ENCODE measurements around the gene TFAP2A. TPM values are rescaled to one million over a fixed set of nuclear protein-coding genes. Genes with fewer than 3 reads are reported as not detected.

The TFAP2A gene
- polyA plus RNA-seq, 1 donor (not counting 4 experiments of a cell fraction or from before 2014, with no cell fraction given): 30.2 TPM

- peaks cover 0 to 11% of the 10 kb centered on the region in 2 experiments for H3K36me3 ChIP-seq (ENCODE audit: control insufficient read depth in 2 of 2, extremely low read depth in 1 of 2, insufficient read depth in 2 of 2, low read length in 2 of 2)
- FAIRE-seq: peak; percentile 91
Measured at GRCh38 chr6:10419749-10420545, 5.1 kb upstream of the TFAP2A start.

GRCh38 chr6:10418862-10419748, 4.2 kb upstream of the TFAP2A start:
- H3K36me3 ChIP-seq (ENCODE audit: control insufficient read depth in 2 of 2, extremely low read depth in 1 of 2, insufficient read depth in 2 of 2, low read length in 2 of 2): peaks cover 0 to 11% of the 10 kb centered on the region in 2 experiments
- H3K27me3 ChIP-seq (ENCODE audit: control insufficient read depth, extremely low read depth, insufficient read depth, low read length): no peaks in the 10 kb centered on the region
- peak overlapping the region; percentile 100 for H3K9ac ChIP-seq (ENCODE audit: control insufficient read depth, extremely low read depth, insufficient read depth, low read length)

More at GRCh38 chr6:10419749-10420545, 5.1 kb upstream of the TFAP2A start:
- H3K27me3 ChIP-seq (ENCODE audit: control insufficient read depth, extremely low read depth, insufficient read depth, low read length): no peaks in the 10 kb centered on the region
- TF ChIP-seq EZH2 (IDR thresholded peaks at IDR 0.05; ENCODE audit: low read length): no peak
- no peak for TF ChIP-seq CTCF (optimal IDR thresholded peaks at IDR 0.05 in 1 of 3, IDR thresholded peaks at IDR 0.05 in 1 of 3, conservative IDR thresholded peaks at IDR 0.05 in 1 of 3; ENCODE audit: extremely low read depth in 1 of 3, insufficient read depth in 2 of 3, low read length in 3 of 3)
- peaks cover 40% of the 10 kb centered on the region for H3K79me2 ChIP-seq (ENCODE audit: control insufficient read depth, insufficient read depth, low read length)
- no peak for DNase-seq (ENCODE audit: low read depth, low spot score)
- H3K27ac ChIP-seq (ENCODE audit: control insufficient read depth, insufficient read depth, low read length): peak overlapping the region; percentile 100
- peak overlapping the region; percentile 100 for H3K9ac ChIP-seq (ENCODE audit: control insufficient read depth, extremely low read depth, insufficient read depth, low read length)
- no peaks in the 10 kb centered on the region for H3K9me1 ChIP-seq (ENCODE audit: control insufficient read depth, extremely low read depth, insufficient read depth, low read length)
- H3K4me2 ChIP-seq (ENCODE audit: control insufficient read depth, extremely low read depth, insufficient read depth, low read depth, low read length): peak overlapping the region; percentile 100
- H3K4me1 ChIP-seq (ENCODE audit: control insufficient read depth, extremely low read depth, insufficient read depth, low read length): peaks cover 24% of the 10 kb centered on the region
- H4K20me1 ChIP-seq (ENCODE audit: control insufficient read depth, extremely low read depth, insufficient read depth, low read length): no peaks in the 10 kb centered on the region
- H3K4me3 ChIP-seq (ENCODE audit: control insufficient read depth in 2 of 3, extremely low read depth in 1 of 3, insufficient read depth in 2 of 3, low read depth in 1 of 3, low read length in 3 of 3): peak overlapping the region; percentile 65 to 99 (median 95)
- no peaks in the 10 kb centered on the region for H3K9me3 ChIP-seq (ENCODE audit: control insufficient read depth, low read depth, low read length)
- dilution Hi-C loops (cut with MboI; ENCODE audit: extremely low pct_ligation_motif_present, low sequenced_read_pairs): no loop called here
- H2AFZ ChIP-seq (ENCODE audit: control insufficient read depth, low read length): peak overlapping the region; percentile 35

More at GRCh38 chr6:10418862-10419748, 4.2 kb upstream of the TFAP2A start:
- dilution Hi-C loops (cut with MboI; ENCODE audit: extremely low pct_ligation_motif_present, low sequenced_read_pairs): no loop called here
- H3K4me1 ChIP-seq (ENCODE audit: control insufficient read depth, extremely low read depth, insufficient read depth, low read length): peaks cover 24% of the 10 kb centered on the region
- peak overlapping the region; percentile 100 for H3K4me2 ChIP-seq (ENCODE audit: control insufficient read depth, extremely low read depth, insufficient read depth, low read depth, low read length)
- H4K20me1 ChIP-seq (ENCODE audit: control insufficient read depth, extremely low read depth, insufficient read depth, low read length): peaks cover 3% of the 10 kb centered on the region
- FAIRE-seq (peak; percentile 53), DNase-seq (ENCODE audit: low read depth, low spot score) (no peak)
- no peaks in the 10 kb centered on the region for H3K9me1 ChIP-seq (ENCODE audit: control insufficient read depth, extremely low read depth, insufficient read depth, low read length)
- TF ChIP-seq EZH2 (IDR thresholded peaks at IDR 0.05; ENCODE audit: low read length) (no peak), CTCF (optimal IDR thresholded peaks at IDR 0.05 in 1 of 3, IDR thresholded peaks at IDR 0.05 in 1 of 3, conservative IDR thresholded peaks at IDR 0.05 in 1 of 3; ENCODE audit: extremely low read depth in 1 of 3, insufficient read depth in 2 of 3, low read length in 3 of 3) (no peak)
- H3K4me3 ChIP-seq (ENCODE audit: control insufficient read depth in 2 of 3, extremely low read depth in 1 of 3, insufficient read depth in 2 of 3, low read depth in 1 of 3, low read length in 3 of 3): peak overlapping the region; percentile 65 to 99 (median 95)
- peaks cover 49% of the 10 kb centered on the region for H3K79me2 ChIP-seq (ENCODE audit: control insufficient read depth, insufficient read depth, low read length)
- H3K9me3 ChIP-seq (ENCODE audit: control insufficient read depth, low read depth, low read length): no peaks in the 10 kb centered on the region
- H2AFZ ChIP-seq (ENCODE audit: control insufficient read depth, low read length): peak overlapping the region; percentile 35
- peak overlapping the region; percentile 100 for H3K27ac ChIP-seq (ENCODE audit: control insufficient read depth, insufficient read depth, low read length)
